Lung (tissue), 12 donors: ENCODE results near the gene METTL2A. TPM values are rescaled to one million over a fixed set of nuclear protein-coding genes. Genes with fewer than 3 reads are reported as not detected.
"Not testable (repeated sequence)": the region's sequence is repeated elsewhere in the genome, so short reads cannot be mapped to it uniquely, and the experiment has no call there.

ENCODE experiments used
- ATAC-seq: fragments of 200-7000 bp; cut with Tn5 transposase; one replicate; pipeline ENCODE4 v1.9.1; 2020; ENCODE audit warnings: moderate number of reproducible peaks; ENCODE audit not compliant: insufficient read depth, low FRiP score
- DNase-seq, 3 donors: peaks; one replicate each; pipeline ENCODE4 v3.0.0-alpha.2; 2013 to 2017
- H3K27ac ChIP-seq, 2 donors: one replicate each; pipeline ENCODE4 v1.5.1; 2013; ENCODE audit warnings: mild to moderate bottlenecking in 2 of 2, moderate library complexity in 2 of 2, control low read depth in 1 of 2, inconsistent platforms in 1 of 2, low read depth in 1 of 2, low read length in 1 of 2
- H3K27me3 ChIP-seq, 3 donors: one replicate each; pipeline ENCODE4 v1.5.1; 2013; ENCODE audit warnings: low read length in 2 of 3; ENCODE audit not compliant: control insufficient read depth in 3 of 3, insufficient read depth in 3 of 3
- H3K36me3 ChIP-seq, 4 donors: one replicate each; pipeline ENCODE4 v1.5.1; 2013; ENCODE audit warnings: low read length in 4 of 4, mild to moderate bottlenecking in 1 of 4, moderate library complexity in 1 of 4; ENCODE audit not compliant: control insufficient read depth in 4 of 4, insufficient read depth in 4 of 4
- H3K4me1 ChIP-seq, 5 donors: one replicate each; pipeline ENCODE4 v1.5.1; 2013; ENCODE audit warnings: low read length in 5 of 5, mild to moderate bottlenecking in 2 of 5, moderate library complexity in 1 of 5; ENCODE audit not compliant: control insufficient read depth in 5 of 5, insufficient read depth in 5 of 5
- H3K4me3 ChIP-seq: one replicate; pipeline ENCODE4 v1.5.1; 2013; ENCODE audit warnings: mild to moderate bottlenecking, control low read depth, moderate library complexity
- H3K9ac ChIP-seq, 2 donors: one replicate each; pipeline ENCODE4 v1.5.1; 2013; ENCODE audit warnings: low read length in 2 of 2, control low read depth in 1 of 2; ENCODE audit not compliant: insufficient read depth in 1 of 2
- H3K9me3 ChIP-seq, 4 donors: one replicate each; pipeline ENCODE4 v1.5.1; 2013; ENCODE audit warnings: low read length in 3 of 4, mild to moderate bottlenecking in 1 of 4, moderate library complexity in 1 of 4; ENCODE audit not compliant: control insufficient read depth in 4 of 4, insufficient read depth in 3 of 4
- WGBS, 2 donors: extraction: QIAGEN DNeasy Blood & Tissue Kit; methylation state at CpG; one replicate each; pipeline ENCODE4 v1.1.7; 2013; 5-methylcytosine and 5-hydroxymethylcytosine counted together
- polyA plus RNA-seq, 2 donors: library from polyadenylated mRNA; stranded (reverse); fragments of 200-250 nt; gene quantifications; one replicate each; pipeline ENCODE4 v1.2.1, GENCODE V29; 2013
- total RNA-seq, 2 donors: library from RNA; depleted of rRNA in 1 of 2; stranded (reverse); fragments of >200 nt in 1 of 2; gene quantifications; one replicate each; pipeline ENCODE4 v1.2.1, GENCODE V29; 2014 to 2021
- TF ChIP-seq, protein P1 (sequence below): IDR thresholded peaks from 2 replicates; pipeline ENCODE4 v1.5.1; 2012; ENCODE audit warnings: mild to moderate bottlenecking; ENCODE audit errors: control extremely low read depth, extremely low read depth
- donor health status: control.
- donor health status: control.
- donor health status: Bipolar disorder and iron deficiency.
- donor health status: healthy.
- donor health status: DM: yes; HTN: yes; CAD: no.

METTL2A gene
- total and polyA plus RNA-seq, 4 donors = 8.0 to 22.3 (median 15.5) TPM

DNA sequence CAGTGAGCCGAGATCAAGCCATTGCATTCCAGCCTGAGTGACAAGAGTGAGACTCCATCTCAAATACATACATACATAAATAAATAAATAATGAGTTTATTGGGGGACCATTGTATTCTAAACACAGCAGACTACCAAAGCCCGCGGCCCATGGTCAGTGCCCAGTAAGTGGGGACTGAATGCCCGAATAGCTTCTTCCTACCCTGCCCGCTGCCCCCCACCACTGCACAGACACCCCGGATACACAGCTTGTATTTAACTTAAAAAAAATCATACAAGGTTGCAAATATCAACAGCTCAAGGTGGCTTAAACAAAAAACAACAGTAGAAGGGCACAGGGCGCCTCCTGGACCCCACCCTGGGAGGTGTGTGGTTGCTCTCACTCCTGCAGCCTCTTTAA, 32.3 kb downstream of the METTL2A start:
- H3K27me3 ChIP-seq = no peaks in the 10 kb centered on the region
- TF ChIP-seq, protein P1, sequence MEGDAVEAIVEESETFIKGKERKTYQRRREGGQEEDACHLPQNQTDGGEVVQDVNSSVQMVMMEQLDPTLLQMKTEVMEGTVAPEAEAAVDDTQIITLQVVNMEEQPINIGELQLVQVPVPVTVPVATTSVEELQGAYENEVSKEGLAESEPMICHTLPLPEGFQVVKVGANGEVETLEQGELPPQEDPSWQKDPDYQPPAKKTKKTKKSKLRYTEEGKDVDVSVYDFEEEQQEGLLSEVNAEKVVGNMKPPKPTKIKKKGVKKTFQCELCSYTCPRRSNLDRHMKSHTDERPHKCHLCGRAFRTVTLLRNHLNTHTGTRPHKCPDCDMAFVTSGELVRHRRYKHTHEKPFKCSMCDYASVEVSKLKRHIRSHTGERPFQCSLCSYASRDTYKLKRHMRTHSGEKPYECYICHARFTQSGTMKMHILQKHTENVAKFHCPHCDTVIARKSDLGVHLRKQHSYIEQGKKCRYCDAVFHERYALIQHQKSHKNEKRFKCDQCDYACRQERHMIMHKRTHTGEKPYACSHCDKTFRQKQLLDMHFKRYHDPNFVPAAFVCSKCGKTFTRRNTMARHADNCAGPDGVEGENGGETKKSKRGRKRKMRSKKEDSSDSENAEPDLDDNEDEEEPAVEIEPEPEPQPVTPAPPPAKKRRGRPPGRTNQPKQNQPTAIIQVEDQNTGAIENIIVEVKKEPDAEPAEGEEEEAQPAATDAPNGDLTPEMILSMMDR = no peak
- no peak overlapping the region for H3K9ac ChIP-seq
- no peaks in the 10 kb centered on the region for H3K9me3 ChIP-seq
- no peak overlapping the region for H3K4me3 ChIP-seq
- ATAC-seq (no peak), DNase-seq (no peak)
- no peaks in the 10 kb centered on the region for H3K36me3 ChIP-seq
- WGBS, 2 donors = 91 to 94% methylated on average over 7 of the region's 7 CpGs
- no peaks in the 10 kb centered on the region for H3K4me1 ChIP-seq
- no peak overlapping the region for H3K27ac ChIP-seq

DNA sequence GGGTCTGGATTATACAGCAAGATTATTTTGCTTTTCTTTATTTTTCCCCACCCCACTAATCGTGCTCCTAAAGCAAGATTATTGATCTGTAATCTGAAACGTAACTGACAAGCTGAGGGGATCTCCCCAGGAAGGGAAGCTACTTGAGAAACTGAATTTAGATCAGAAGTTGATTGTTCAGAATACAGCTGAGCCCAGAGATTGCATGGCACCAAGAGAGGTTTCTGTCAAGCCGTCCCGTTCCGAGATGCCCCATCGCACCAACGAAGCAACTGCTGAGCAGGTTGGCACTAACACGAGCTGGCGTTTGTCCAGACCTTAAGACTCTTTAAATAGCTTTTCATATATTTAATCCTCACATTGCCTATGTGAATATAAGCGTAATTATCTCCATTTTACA, 34.8 kb downstream of the METTL2A start:
- ATAC-seq, H3K9ac ChIP-seq: not testable (repeated sequence)

DNA sequence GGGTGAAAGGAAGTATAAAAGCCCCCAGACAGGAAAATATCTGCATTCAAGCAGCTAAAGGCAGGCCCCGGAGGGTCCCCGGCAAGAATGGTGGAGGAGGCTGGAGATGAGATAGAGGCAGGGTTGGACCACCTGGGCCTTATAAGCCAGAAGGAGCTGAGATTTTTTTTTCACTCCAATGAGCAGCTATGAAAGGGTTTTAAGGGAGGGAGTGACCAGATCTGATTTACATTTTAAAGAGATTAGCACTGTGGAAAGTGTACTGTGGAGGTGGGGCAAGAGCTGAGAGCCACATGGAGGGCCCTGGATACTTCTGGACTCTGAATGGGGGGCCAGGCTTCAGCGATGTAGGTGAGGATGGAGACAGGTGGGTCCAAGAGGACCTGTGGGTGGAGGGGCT, 40.7 kb downstream of the METTL2A start:
- WGBS, 2 donors = 87 to 92% methylated on average over 3 of the region's 3 CpGs
- H3K27me3 ChIP-seq, H3K36me3 ChIP-seq, H3K9me3 ChIP-seq, H3K4me3 ChIP-seq, H3K4me1 ChIP-seq, ATAC-seq, DNase-seq, H3K9ac ChIP-seq, H3K27ac ChIP-seq: not testable (repeated sequence)

More for the DNA sequence above, 34.8 kb downstream of the METTL2A start:
- H3K9me3 ChIP-seq, H3K36me3 ChIP-seq, DNase-seq, H3K27ac ChIP-seq, H3K27me3 ChIP-seq, H3K4me1 ChIP-seq, H3K4me3 ChIP-seq: not testable (repeated sequence)
- 74 to 84% methylated on average over 10 of the region's 10 CpGs for WGBS, 2 donors

DNA sequence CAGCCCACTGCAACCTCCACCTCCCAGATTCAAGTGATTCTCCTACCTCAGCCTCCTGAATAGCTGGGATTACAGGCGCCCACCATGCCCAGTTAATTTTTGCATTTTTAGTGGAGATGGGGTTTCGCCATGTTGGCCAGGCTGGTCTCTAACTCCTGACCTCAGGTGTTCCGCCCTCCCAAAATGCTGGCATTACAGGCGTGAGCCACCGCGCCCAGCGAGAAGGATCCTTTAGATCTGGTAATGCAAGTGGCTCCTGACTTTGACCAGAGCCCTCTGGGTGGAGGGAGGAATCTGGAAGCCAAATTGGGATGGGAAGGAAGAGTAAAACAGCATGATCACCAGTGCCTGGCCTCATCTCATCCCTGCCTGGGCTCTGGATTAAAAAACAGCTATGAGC, 41.6 kb downstream of the METTL2A start:
- H3K27ac ChIP-seq, H3K36me3 ChIP-seq, H3K9me3 ChIP-seq, H3K4me1 ChIP-seq, H3K27me3 ChIP-seq, H3K9ac ChIP-seq, ATAC-seq, DNase-seq, H3K4me3 ChIP-seq: not testable (repeated sequence)
- WGBS, 2 donors = 94 to 97% methylated on average over 7 of the region's 7 CpGs

DNA sequence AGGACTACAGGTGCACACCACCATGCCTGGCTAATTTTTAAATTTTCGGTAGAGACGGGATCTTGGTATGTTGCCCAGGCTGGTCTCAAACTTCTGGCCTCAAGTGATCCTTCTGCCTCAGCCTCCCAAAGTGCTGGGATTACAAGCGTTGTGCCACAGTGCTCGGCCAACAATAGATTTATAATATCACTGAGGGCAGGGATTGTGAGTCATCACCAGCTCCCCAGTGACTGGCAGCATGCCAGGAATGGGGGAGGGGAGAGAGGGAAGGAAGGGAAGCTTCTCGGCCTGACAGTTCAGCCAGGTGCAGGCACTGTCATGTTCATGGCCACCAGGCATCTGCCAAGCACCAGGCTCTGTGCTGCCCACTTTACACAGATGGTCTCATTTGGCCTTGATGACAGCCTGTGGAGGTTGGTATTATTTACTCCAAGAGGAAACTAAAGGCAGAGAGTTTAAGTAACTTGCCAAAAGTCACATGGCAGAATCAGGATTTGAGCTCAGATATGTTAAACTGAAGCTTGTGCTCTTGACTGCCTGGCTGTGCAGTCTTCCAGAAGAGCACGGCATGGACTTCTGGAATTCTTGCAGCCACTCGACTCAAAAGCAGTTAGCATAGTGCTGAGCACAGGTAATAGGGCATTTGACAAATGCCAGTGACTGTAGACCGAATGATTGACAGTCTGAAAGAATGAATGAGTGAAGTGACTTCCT, 47.1 kb downstream of the METTL2A start:
- H3K36me3 ChIP-seq, H3K4me3 ChIP-seq, H3K27me3 ChIP-seq, H3K4me1 ChIP-seq, H3K9me3 ChIP-seq, H3K9ac ChIP-seq: not testable (repeated sequence)
- H3K27ac ChIP-seq = peak overlapping the region in 1 of 2 donors; percentile 83
- peak; percentile 51 to 63 (median 53) for DNase-seq
- ATAC-seq = peak; percentile 46
- 33 to 34% methylated on average over 6 of the region's 8 CpGs for WGBS, 2 donors

DNA sequence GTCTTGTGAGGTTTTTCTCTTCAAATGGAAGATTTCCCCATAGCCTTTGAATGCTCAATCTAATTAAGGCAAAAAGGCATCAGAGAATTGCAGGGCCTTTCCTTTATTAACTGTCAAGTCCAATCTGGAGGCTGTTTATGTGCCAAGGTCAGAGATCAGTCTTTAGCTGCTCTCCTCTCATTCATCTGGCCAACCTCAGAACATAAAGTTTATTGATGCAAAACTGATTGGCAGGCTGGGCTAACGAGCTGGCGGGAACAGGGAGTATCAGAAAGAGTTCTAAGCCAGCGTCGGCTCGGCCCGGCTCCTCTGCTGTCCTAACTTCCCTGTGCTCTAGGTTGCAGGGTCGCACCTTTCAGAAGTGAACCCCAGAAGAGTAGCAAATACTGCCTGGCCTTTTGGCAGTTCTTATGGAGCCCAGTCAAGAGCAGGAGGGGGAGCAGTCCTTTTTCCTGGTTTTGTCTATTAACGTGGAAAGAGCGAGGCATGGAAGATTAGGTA, 47.7 kb downstream of the METTL2A start:
- not testable (repeated sequence) for H3K27me3 ChIP-seq, ATAC-seq, H3K4me3 ChIP-seq, H3K36me3 ChIP-seq, H3K9me3 ChIP-seq, H3K27ac ChIP-seq, H3K9ac ChIP-seq, H3K4me1 ChIP-seq
- DNase-seq = peak in 2 of 3 donors; percentile 20 to 27
- WGBS, 2 donors = 71 to 85% methylated on average over 9 of the region's 9 CpGs

DNA sequence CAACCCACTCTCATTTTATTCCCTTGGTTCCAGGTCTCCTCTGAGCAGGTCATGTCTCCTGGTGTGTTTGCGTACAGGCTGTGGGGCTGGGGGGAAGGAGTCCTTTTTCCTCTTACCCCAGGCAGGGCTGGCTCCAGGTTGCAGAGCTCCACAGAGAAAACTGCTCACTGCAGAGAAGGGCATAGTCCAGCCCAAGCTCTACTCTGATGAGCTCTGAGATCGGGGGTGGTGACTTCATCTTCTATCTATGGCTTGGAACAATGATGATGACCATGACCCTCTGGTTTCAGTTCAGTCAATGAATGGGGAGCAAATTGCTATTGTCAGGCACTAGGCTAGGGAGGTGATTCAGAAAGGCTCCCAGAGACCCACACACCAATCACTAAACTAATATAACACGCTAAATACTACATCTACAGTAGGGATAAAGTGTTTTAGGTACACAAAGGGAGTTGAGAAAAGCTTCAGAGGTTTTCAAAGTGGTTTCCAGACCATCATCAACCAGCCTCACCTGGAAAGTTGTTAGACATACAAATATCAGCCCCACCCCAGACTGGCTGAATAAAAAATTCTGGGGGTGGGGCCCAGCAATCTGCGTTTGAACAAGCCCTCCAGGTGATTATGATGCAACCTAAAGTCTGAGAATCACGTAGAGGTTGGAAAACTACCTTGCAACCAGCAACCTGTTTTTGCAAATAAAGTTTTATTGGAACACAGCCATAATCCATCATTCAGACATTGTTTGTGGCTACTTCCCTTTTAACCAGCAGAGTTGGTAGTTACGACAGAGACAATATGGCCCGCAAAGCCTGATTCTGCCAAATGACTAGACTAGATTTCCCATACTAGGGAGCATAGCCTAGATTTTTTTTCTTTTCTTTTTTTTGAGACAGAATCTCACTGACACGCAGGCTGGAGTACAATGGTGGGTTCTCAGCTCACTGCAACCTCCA, 49.6 kb downstream of the METTL2A start:
- not testable (repeated sequence) for H3K9ac ChIP-seq, H3K4me3 ChIP-seq, ATAC-seq, H3K4me1 ChIP-seq, H3K9me3 ChIP-seq, H3K27me3 ChIP-seq, H3K36me3 ChIP-seq, H3K27ac ChIP-seq
- 80 to 81% methylated on average over 8 of the region's 8 CpGs for WGBS, 2 donors
- DNase-seq = peak in 1 of 3 donors; percentile 0
